Fibroblast of mammary gland (primary cell): ENCODE measurements around the gene POC1A.
"Not testable (repeated sequence)": the region's sequence is repeated elsewhere in the genome, so short reads cannot be mapped to it uniquely, and the experiment has no call there.

Experiments
- DNase-seq: peaks from one replicate; pipeline ENCODE4 v3.0.0-alpha.2; 2010; ENCODE audit warnings: low read depth
- H3K4me3 ChIP-seq: 2 replicates; pipeline ENCODE4 v1.5.1; 2011; ENCODE audit warnings: low read depth, mild to moderate bottlenecking, low read length, moderate library complexity; ENCODE audit not compliant: control insufficient read depth
- CTCF ChIP-seq: conservative IDR thresholded peaks from 2 replicates; pipeline ENCODE4 v1.5.1; 2011; ENCODE audit warnings: low read depth, low read length, inconsistent platforms; ENCODE audit not compliant: control insufficient read depth, insufficient read depth

POC1A gene

GRCh38 chr3:52034212-52034611, 120.0 kb downstream of the POC1A start:
- no peak for TF ChIP-seq CTCF
- no peak for DNase-seq
- no peak overlapping the region for H3K4me3 ChIP-seq

GRCh38 chr3:52033748-52034147, 120.5 kb downstream of the POC1A start:
- not testable (repeated sequence) for DNase-seq, H3K4me3 ChIP-seq

GRCh38 chr3:52032702-52033408, 121.4 kb downstream of the POC1A start:
- DNase-seq: no peak
- no peak overlapping the region for H3K4me3 ChIP-seq
- no peak for TF ChIP-seq CTCF

- no peak for DNase-seq
- no peak for TF ChIP-seq CTCF
- H3K4me3 ChIP-seq: no peak overlapping the region
Observed at GRCh38 chr3:52031896-52032295, 122.3 kb downstream of the POC1A start.

- no peak for DNase-seq
- TF ChIP-seq CTCF: no peak
- no peak overlapping the region for H3K4me3 ChIP-seq
Observed at GRCh38 chr3:52030714-52031310, 123.4 kb downstream of the POC1A start.

- DNase-seq: no peak
- TF ChIP-seq CTCF: no peak
Observed at GRCh38 chr3:52029535-52029934, 124.7 kb downstream of the POC1A start.

GRCh38 chr3:52029053-52029452, 125.2 kb downstream of the POC1A start:
- no peak for DNase-seq
- TF ChIP-seq CTCF: no peak
- no peak overlapping the region for H3K4me3 ChIP-seq

More at GRCh38 chr3:52029535-52029934, 124.7 kb downstream of the POC1A start:
- H3K4me3 ChIP-seq: no peak overlapping the region
